Mesendoderm (in vitro differentiated cells): ENCODE measurements around the gene FBXO46.
A peak's percentile ranks its signal among the peaks of the same experiment; 100 is the strongest.

Experiments
- DNase-seq: peaks from one replicate; pipeline ENCODE4 v3.0.0; 2013
- H2AK5ac ChIP-seq: 2 replicates; pipeline ENCODE4 v1.6.1; 2013; ENCODE audit warnings: low read length, inconsistent platforms
- H2BK120ac ChIP-seq: 2 replicates; pipeline ENCODE4 v1.6.1; 2013; ENCODE audit warnings: low read depth, mild to moderate bottlenecking, low read length, moderate library complexity, mixed read lengths
- H2BK15ac ChIP-seq: replicated peaks from 2 replicates; pipeline ENCODE4 v1.6.1; 2013; ENCODE audit warnings: low read depth, mild to moderate bottlenecking, moderate library complexity
- H2BK5ac ChIP-seq: 2 replicates; pipeline ENCODE4 v1.6.1; 2013; ENCODE audit warnings: low read length, inconsistent platforms
- H3K18ac ChIP-seq: 2 replicates; pipeline ENCODE4 v1.6.1; 2013; ENCODE audit warnings: mild to moderate bottlenecking, low read length, mixed read lengths
- H3K23ac ChIP-seq: one replicate; pipeline ENCODE4 v1.6.1; 2013; ENCODE audit warnings: low read length
- H3K27ac ChIP-seq: 2 replicates; pipeline ENCODE4 v1.5.1; 2013; ENCODE audit warnings: low read depth, mild to moderate bottlenecking, inconsistent platforms, low read length, moderate library complexity
- H3K27me3 ChIP-seq: 2 replicates; pipeline ENCODE4 v1.6.1; 2013; ENCODE audit warnings: low read length, control low read depth, mild to moderate bottlenecking, inconsistent platforms; ENCODE audit not compliant: insufficient read depth, poor library complexity
- H3K36me3 ChIP-seq: 2 replicates; pipeline ENCODE4 v1.6.1; 2013; ENCODE audit warnings: low read length, inconsistent platforms; ENCODE audit not compliant: control insufficient read depth, insufficient read depth
- H3K4ac ChIP-seq: one replicate; pipeline ENCODE4 v1.6.1; 2013; ENCODE audit warnings: low read depth, mild to moderate bottlenecking, low read length, moderate library complexity
- H3K4me1 ChIP-seq: 2 replicates; pipeline ENCODE4 v1.6.1; 2013; ENCODE audit warnings: low read depth, low read length, inconsistent platforms; ENCODE audit not compliant: control insufficient read depth
- H3K4me2 ChIP-seq: 2 replicates; pipeline ENCODE4 v1.6.1; 2013; ENCODE audit warnings: low read length
- H3K4me3 ChIP-seq: 2 replicates; pipeline ENCODE4 v1.5.1; 2013; ENCODE audit warnings: mild to moderate bottlenecking, low read length
- H3K56ac ChIP-seq: one replicate; pipeline ENCODE4 v1.6.1; 2013; ENCODE audit warnings: low read length
- H3K79me1 ChIP-seq: 2 replicates; pipeline ENCODE4 v1.6.1; 2013; ENCODE audit warnings: low read length, inconsistent platforms
- H3K79me2 ChIP-seq: 2 replicates; pipeline ENCODE4 v1.6.1; 2013; ENCODE audit warnings: mild to moderate bottlenecking, low read length; ENCODE audit not compliant: control insufficient read depth, insufficient read depth
- H3K9ac ChIP-seq: 2 replicates; pipeline ENCODE4 v1.6.1; 2013; ENCODE audit warnings: low read length, inconsistent platforms
- H4K5ac ChIP-seq: one replicate; pipeline ENCODE4 v1.6.1; 2013; ENCODE audit warnings: low read length
- H4K8ac ChIP-seq: one replicate; pipeline ENCODE4 v1.6.1; 2013; ENCODE audit warnings: low read depth, mild to moderate bottlenecking, control low read depth, low read length, moderate library complexity
- WGBS: extraction: QIAGEN DNeasy Blood & Tissue Kit; methylation state at CpG from one replicate; pipeline ENCODE4 v1.1.7; 2013; ENCODE audit warnings: low lambda C conversion rate, missing lambda C conversion rate; ENCODE audit not compliant: insufficient coverage; ENCODE audit errors: extremely low coverage; 5-methylcytosine and 5-hydroxymethylcytosine counted together

The FBXO46 gene

DNA sequence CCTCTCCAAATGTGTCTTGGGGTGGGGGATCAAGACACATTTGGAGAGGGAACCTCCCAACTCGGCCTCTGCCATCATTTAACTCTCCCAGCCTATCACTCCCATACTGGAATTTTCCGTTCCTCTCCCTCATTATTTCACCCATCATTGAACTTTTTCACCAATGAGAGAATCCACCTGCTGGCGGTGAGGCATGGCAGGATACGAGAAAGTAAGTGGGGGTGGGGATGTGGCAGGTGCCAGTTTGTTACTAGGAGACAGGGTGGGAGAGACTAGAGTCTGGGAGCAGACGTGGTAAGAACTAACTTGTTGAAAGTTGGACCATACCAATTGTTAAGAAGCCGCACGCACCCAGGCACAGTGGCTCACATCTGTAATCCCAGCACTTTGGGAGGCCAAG is 55.8 kb downstream of the FBXO46 start:
- Histone ChIP-seq H3K56ac (no peak overlapping the region), H2AK5ac (no peak overlapping the region), H3K4me1 (no peaks in the 10 kb centered on the region), H3K18ac (no peak overlapping the region), H2BK120ac (no peak overlapping the region), H4K8ac (no peak overlapping the region), H4K5ac (no peak overlapping the region), H3K4me3 (no peak overlapping the region), H3K27ac (no peak overlapping the region), H3K27me3 (no peaks in the 10 kb centered on the region), H3K79me2 (no peaks in the 10 kb centered on the region), H3K79me1 (no peaks in the 10 kb centered on the region), H3K4ac (no peak overlapping the region), H3K23ac (no peak overlapping the region), H3K36me3 (no peaks in the 10 kb centered on the region), H2BK15ac (no peak overlapping the region), H3K4me2 (no peak overlapping the region), H2BK5ac (no peak overlapping the region), H3K9ac (no peak overlapping the region)
- no CpG with 5 or more reads among the region's 7 CpGs for WGBS
- no peak for DNase-seq

DNA sequence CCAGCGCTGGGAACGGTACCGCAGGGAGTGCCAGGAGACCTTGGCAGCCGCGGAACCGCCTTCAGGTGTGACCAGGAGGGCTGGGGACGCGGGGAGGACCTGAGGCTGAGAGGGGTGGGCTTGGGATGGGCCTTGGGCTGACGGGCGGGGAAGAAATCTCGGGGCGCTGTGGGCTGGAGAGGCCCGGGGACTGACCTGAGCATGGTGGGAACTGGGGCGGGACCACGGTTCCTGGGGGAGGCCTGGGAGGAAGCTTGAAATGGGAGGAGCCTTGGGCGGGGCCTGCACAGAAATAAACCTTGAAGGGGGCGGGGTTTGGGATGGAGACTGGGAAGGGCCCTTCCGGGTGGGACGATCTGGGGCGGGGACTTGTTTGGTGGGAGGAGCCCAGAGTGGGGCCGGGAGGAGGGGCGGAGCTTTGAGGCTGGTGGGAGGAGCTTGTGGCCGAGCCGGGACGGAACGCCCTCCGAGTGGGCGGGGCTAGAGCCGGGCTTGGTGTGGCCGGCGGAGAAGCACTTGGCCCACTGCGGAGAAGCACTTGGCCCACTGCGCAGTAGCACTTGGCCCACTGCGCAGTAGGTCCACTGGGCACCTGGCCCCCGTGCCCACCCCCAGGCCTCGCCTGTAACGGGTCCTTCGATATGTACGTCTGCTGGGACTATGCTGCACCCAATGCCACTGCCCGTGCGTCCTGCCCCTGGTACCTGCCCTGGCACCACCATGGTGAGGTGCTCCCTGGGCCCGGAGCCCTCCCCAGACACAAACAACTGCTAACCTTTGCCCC is 59.8 kb downstream of the FBXO46 start:
- no CpG with 5 or more reads among the region's 42 CpGs for WGBS

DNA sequence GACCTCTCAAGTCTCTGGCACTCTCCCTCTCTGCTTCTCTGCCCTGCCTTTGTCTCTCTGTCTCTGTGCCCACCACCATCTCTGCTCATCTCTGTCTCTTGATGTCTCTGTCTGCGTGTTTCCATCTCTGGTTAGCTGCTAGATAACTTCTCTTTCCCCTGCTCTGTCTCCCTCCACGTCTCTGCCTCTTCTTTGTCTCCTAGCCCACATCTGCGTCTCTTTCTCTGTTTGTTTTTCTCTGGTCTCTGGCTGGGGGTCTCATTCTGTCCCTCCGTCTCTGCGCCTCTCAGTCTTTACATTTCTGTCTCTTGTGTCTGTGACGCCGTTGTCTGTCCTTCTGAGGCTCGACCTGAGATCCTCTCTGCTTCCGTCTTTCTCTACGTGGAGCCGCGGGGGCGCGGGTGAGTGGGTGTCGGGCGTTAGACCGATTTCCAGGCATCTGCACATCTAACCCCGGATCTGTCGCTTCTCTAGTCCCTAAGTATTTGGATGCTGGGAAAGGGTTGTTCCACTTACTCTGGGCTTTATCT is 62.3 kb downstream of the FBXO46 start:
- no CpG with 5 or more reads among the region's 19 CpGs for WGBS
- Histone ChIP-seq H3K4me2 (peak overlapping the region; percentile 68), H3K27me3 (no peaks in the 10 kb centered on the region), H4K8ac (no peak overlapping the region), H4K5ac (no peak overlapping the region), H2BK5ac (no peak overlapping the region), H3K23ac (no peak overlapping the region), H3K27ac (no peak overlapping the region), H3K79me2 (no peaks in the 10 kb centered on the region), H3K56ac (peak overlapping the region; percentile 70), H3K4me3 (no peak overlapping the region), H2BK120ac (no peak overlapping the region), H3K36me3 (no peaks in the 10 kb centered on the region), H3K4me1 (no peaks in the 10 kb centered on the region), H3K9ac (peak overlapping the region; percentile 33), H3K79me1 (no peaks in the 10 kb centered on the region), H2BK15ac (no peak overlapping the region), H2AK5ac (no peak overlapping the region), H3K4ac (no peak overlapping the region), H3K18ac (no peak overlapping the region)
- DNase-seq, result no peak

More for the DNA sequence above, 59.8 kb downstream of the FBXO46 start:
- Histone ChIP-seq H3K4ac (no peak overlapping the region), H3K36me3 (no peaks in the 10 kb centered on the region), H3K9ac (peak overlapping the region; percentile 80), H3K27me3 (no peaks in the 10 kb centered on the region), H3K27ac (no peak overlapping the region), H2AK5ac (no peak overlapping the region), H3K4me2 (peak overlapping the region; percentile 80), H4K8ac (peak overlapping the region; percentile 7), H3K79me1 (no peaks in the 10 kb centered on the region), H3K23ac (no peak overlapping the region), H3K56ac (peak overlapping the region; percentile 93), H3K4me3 (peak overlapping the region; percentile 46), H2BK5ac (no peak overlapping the region), H3K18ac (peak overlapping the region; percentile 19), H2BK15ac (no peak overlapping the region), H3K4me1 (no peaks in the 10 kb centered on the region), H3K79me2 (no peaks in the 10 kb centered on the region), H2BK120ac (no peak overlapping the region), H4K5ac (no peak overlapping the region)
- peak; percentile 95 for DNase-seq

DNA sequence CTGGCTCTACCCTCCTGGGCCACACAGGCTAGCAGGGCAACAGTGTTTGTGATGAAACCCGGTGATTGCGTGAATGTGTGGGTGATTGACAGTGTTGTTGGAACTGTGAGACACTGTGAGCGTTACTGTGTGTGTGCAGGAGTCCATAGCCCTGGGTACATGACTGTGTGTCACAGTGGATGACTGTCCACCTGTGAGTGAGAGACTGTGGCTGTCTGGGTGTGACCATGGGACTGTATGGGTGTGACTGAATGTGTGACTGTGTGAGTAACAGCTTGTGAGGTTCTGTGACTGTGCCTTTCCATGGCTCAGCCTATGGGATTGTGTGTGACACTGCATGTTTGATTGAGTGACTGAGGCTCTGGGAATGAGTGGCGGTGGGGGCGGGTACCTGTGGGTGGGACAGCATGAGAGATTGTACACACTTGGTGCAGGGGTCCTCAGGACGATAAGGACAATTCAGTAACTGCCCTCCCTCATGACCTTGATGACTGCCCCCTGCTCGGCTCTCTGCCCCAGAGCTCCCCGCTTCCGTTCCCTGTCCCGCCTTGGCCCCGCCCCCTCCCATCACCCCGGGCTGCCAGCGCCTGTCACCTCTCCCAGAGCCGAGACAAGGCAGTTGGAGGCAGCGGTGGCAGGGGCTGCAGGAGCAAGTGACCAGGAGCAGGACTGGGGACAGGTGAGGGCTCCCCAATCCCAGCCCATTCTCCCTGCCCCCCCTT is 62.9 kb downstream of the FBXO46 start, which contains the start of gene GIPR:
GIPR (plus strand) TSS at position 602 of the 722 bp plus-strand sequence. CDS start 1,300 bp downstream, outside the sequence.
- Histone ChIP-seq H3K18ac (no peak within 1 kb of the TSS), H3K27me3 (no peaks in the 10 kb centered on the region), H4K8ac (no peak within 1 kb of the TSS), H3K4me3 (no peak within 1 kb of the TSS), H4K5ac (no peak within 1 kb of the TSS), H2BK15ac (no peak within 1 kb of the TSS), H2AK5ac (no peak within 1 kb of the TSS), H3K4me2 (peak within 1 kb of the TSS; percentile 68), H3K9ac (peak within 1 kb of the TSS; percentile 33), H3K36me3 (no peaks in the 10 kb centered on the region), H3K79me1 (no peaks in the 10 kb centered on the region), H3K23ac (no peak within 1 kb of the TSS), H3K27ac (no peak within 1 kb of the TSS), H3K4ac (no peak within 1 kb of the TSS), H3K4me1 (no peaks in the 10 kb centered on the region), H3K79me2 (no peaks in the 10 kb centered on the region), H3K56ac (peak within 1 kb of the TSS; percentile 70), H2BK120ac (no peak within 1 kb of the TSS), H2BK5ac (no peak within 1 kb of the TSS)
- peak; percentile 85 for DNase-seq
- WGBS, result no CpG with 5 or more reads among the region's 15 CpGs

DNA sequence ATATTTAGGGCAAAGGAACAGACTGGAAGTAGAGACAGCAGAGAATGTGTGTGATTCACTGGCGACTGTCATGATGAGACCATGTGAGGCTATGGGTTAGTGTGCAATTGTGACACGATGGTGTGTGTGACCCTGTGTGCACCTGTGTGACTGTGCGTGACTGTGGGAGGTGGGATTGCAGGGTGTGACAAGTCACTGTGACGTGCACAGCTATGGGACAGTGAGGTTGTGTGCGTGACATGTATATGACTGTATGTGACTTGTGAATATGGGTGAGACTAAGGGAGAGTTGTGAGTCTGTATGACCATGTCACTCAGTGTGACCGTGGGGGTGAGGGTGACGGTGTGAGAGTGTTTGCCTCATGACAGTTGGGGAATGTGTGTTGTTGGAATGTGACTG is 66.1 kb downstream of the FBXO46 start:
- no peak overlapping the region for H2BK120ac ChIP-seq
- H2AK5ac ChIP-seq, result peak overlapping the region; percentile 3
- H3K9ac ChIP-seq, result no peak overlapping the region
- H3K4me1 ChIP-seq, result no peaks in the 10 kb centered on the region
- no peak overlapping the region for H4K8ac ChIP-seq
- no CpG with 5 or more reads among the region's 7 CpGs for WGBS
- H4K5ac ChIP-seq, result no peak overlapping the region
- H2BK5ac ChIP-seq, result no peak overlapping the region
- H3K4me2 ChIP-seq, result no peak overlapping the region
- no peak overlapping the region for H3K4me3 ChIP-seq
- no peak overlapping the region for H3K18ac ChIP-seq
- DNase-seq, result no peak
- no peak overlapping the region for H3K4ac ChIP-seq
- H3K79me2 ChIP-seq, result no peaks in the 10 kb centered on the region
- no peaks in the 10 kb centered on the region for H3K36me3 ChIP-seq
- H3K27me3 ChIP-seq, result no peaks in the 10 kb centered on the region
- H3K23ac ChIP-seq, result no peak overlapping the region
- peak overlapping the region; percentile 42 for H3K56ac ChIP-seq
- H2BK15ac ChIP-seq, result no peak overlapping the region
- no peak overlapping the region for H3K27ac ChIP-seq
- no peaks in the 10 kb centered on the region for H3K79me1 ChIP-seq
